K562 (cell line): ENCODE data around the gene DENND1A.

Experiments
- BRF2 ChIP-seq: IDR thresholded peaks from 3 replicates; pipeline ENCODE4 v1.6.1; 2011; ENCODE audit warnings: borderline replicate concordance, mild to moderate bottlenecking; ENCODE audit not compliant: insufficient read length, insufficient read depth
- CTCF ChIP-seq, 3 experiments: IDR thresholded peaks in 2 of 3; conservative IDR thresholded peaks in 1 of 3; 2 replicates each; pipeline ENCODE4 v1.5.1; 2011 to 2012; ENCODE audit warnings: low read length in 3 of 3, mild to moderate bottlenecking in 3 of 3, control low read depth in 2 of 3, improper control_type of control experiment in 1 of 3, inconsistent platforms in 1 of 3, low read depth in 1 of 3, mixed read lengths in 1 of 3, moderate library complexity in 1 of 3; ENCODE audit not compliant: insufficient read depth in 2 of 3
- NBN ChIP-seq: fragments of 450-650 bp; IDR thresholded peaks from 2 replicates; pipeline ENCODE4 v1.6.1; 2016; ENCODE audit warnings: low read depth, mild to moderate bottlenecking
- REST ChIP-seq, 2 experiments: fragments of 450-650 bp; formaldehyde crosslinking in 1 of 2; IDR thresholded peaks; 2 replicates each; pipeline versions ENCODE4 v1.4.0 to v1.6.1; 2014 to 2020; ENCODE audit warnings: mild to moderate bottlenecking in 2 of 2, borderline replicate concordance in 1 of 2, low read depth in 1 of 2
- TFE3 ChIP-seq: fragments of 450-650 bp; formaldehyde crosslinking; IDR thresholded peaks from 2 replicates; pipeline ENCODE4 v1.4.0; 2020; ENCODE audit warnings: mild to moderate bottlenecking, mixed read lengths
- ZBTB26 ChIP-seq: fragments of 450-650 bp; formaldehyde crosslinking; IDR thresholded peaks from 2 replicates; pipeline ENCODE4 v1.4.0; 2022; ENCODE audit warnings: missing genetic modification characterization
- ZFX ChIP-seq: sonication (generic); formaldehyde crosslinking; IDR thresholded peaks from 2 replicates; pipeline ENCODE4 v1.8.0; 2022; ENCODE audit warnings: mild to moderate bottlenecking, missing genetic modification reagents, moderate library complexity
- ZNF561 ChIP-seq: fragments of 450-650 bp; formaldehyde crosslinking; conservative IDR thresholded peaks from 2 replicates; pipeline ENCODE4 v1.4.0; 2020; ENCODE audit warnings: mild to moderate bottlenecking, moderate library complexity

GRCh38 chr9:123481209-123481865 lies 448.6 kb downstream of the DENND1A start:
- TF ChIP-seq REST (IDR thresholded peaks at IDR 0.05; ENCODE audit: borderline replicate concordance): no peak
- no peak for TF ChIP-seq REST (CRISPR knock-in tag; IDR thresholded peaks at IDR 0.05; ENCODE audit: low read depth)
- TF ChIP-seq BRF2: no peak
- no peak for TF ChIP-seq ZBTB26
- TF ChIP-seq ZFX (CRISPR knock-in tag): no peak
- TF ChIP-seq TFE3 (CRISPR knock-in tag): no peak
- no peak for TF ChIP-seq ZNF561 (CRISPR knock-in tag)
- no peak for TF ChIP-seq CTCF (IDR thresholded peaks at IDR 0.05 in 2 of 3, conservative IDR thresholded peaks at IDR 0.05 in 1 of 3; ENCODE audit: insufficient read depth in 2 of 3, low read depth in 1 of 3, low read length in 3 of 3)
- TF ChIP-seq NBN: no peak
